ENCODE data around the gene ZNF710.
"Not testable (repeated sequence)": the region's sequence is repeated elsewhere in the genome, so short reads cannot be mapped to it uniquely, and the experiment has no call there.

Gene ZNF710

GRCh38 chr15:90001062-90001682 lies at the start of gene ZNF710:
Gene ZNF710 (plus strand): TSS chr15:90001324. CDS start chr15:90067138, 65,814 bp downstream.
- DNase-seq (ENCODE audit: low spot score) = peak; percentile 74

GRCh38 chr15:89954541-89954940 lies 46.6 kb upstream of the ZNF710 start:
- DNase-seq (ENCODE audit: low spot score) = no peak

- DNase-seq (ENCODE audit: low spot score) = not testable (repeated sequence)
Observed at GRCh38 chr15:89955449-89955998, 45.6 kb upstream of the ZNF710 start.

GRCh38 chr15:89958107-89958805 lies 42.9 kb upstream of the ZNF710 start:
- DNase-seq (ENCODE audit: low spot score) = no peak

- DNase-seq (ENCODE audit: low spot score) = no peak
Observed at GRCh38 chr15:89963301-89964231, 37.6 kb upstream of the ZNF710 start.

- DNase-seq (ENCODE audit: low spot score) = no peak
Observed at GRCh38 chr15:89964232-89964954, 36.7 kb upstream of the ZNF710 start.

- no peak for DNase-seq (ENCODE audit: low spot score)
Observed at GRCh38 chr15:89967881-89968280, 33.2 kb upstream of the ZNF710 start.

- DNase-seq (ENCODE audit: low spot score) = peak; percentile 91
Observed at GRCh38 chr15:89971592-89971997, 29.5 kb upstream of the ZNF710 start.

GRCh38 chr15:89972085-89972484 lies 29.0 kb upstream of the ZNF710 start:
- DNase-seq (ENCODE audit: low spot score) = no peak

- DNase-seq (ENCODE audit: low spot score) = no peak
Observed at GRCh38 chr15:89975482-89976245, 25.5 kb upstream of the ZNF710 start.

GRCh38 chr15:89976246-89976600 lies 24.9 kb upstream of the ZNF710 start:
- no peak for DNase-seq (ENCODE audit: low spot score)

GRCh38 chr15:89977836-89978235 lies 23.3 kb upstream of the ZNF710 start:
- not testable (repeated sequence) for DNase-seq (ENCODE audit: low spot score)

GRCh38 chr15:89978914-89979313 lies 22.2 kb upstream of the ZNF710 start:
- DNase-seq (ENCODE audit: low spot score) = no peak

GRCh38 chr15:89980896-89981295 lies 20.2 kb upstream of the ZNF710 start:
- DNase-seq (ENCODE audit: low spot score) = no peak

GRCh38 chr15:89982315-89983055 lies 18.6 kb upstream of the ZNF710 start:
- no peak for DNase-seq (ENCODE audit: low spot score)

GRCh38 chr15:89984001-89984400 lies 17.1 kb upstream of the ZNF710 start:
- DNase-seq (ENCODE audit: low spot score) = no peak

- DNase-seq (ENCODE audit: low spot score) = no peak
Observed at GRCh38 chr15:89984421-89985010, 16.6 kb upstream of the ZNF710 start.

GRCh38 chr15:89985111-89985510 lies 16.0 kb upstream of the ZNF710 start:
- DNase-seq (ENCODE audit: low spot score) = no peak

- DNase-seq (ENCODE audit: low spot score) = no peak
Observed at GRCh38 chr15:89991312-89991711, 9.8 kb upstream of the ZNF710 start.

GRCh38 chr15:89993349-89993748 lies 7.8 kb upstream of the ZNF710 start:
- no peak for DNase-seq (ENCODE audit: low spot score)
